Stomach (tissue), 9 donors: ENCODE measurements around the gene ARSG. TPM values are rescaled to one million over a fixed set of nuclear protein-coding genes. Genes with fewer than 3 reads are reported as not detected.

Source experiments
- DNase-seq, 2 donors: peaks; one replicate each; pipeline versions ENCODE4 v3.0.0 to v3.0.0-alpha.2; 2013 to 2019
- H3K27ac ChIP-seq, 5 donors: fragments of 200-600 bp in 4 of 5; sonication (generic) in 4 of 5; one replicate each; pipeline ENCODE4 v1.5.1; 2013 to 2019; ENCODE audit warnings: mild to moderate bottlenecking in 1 of 5, moderate library complexity in 1 of 5
- H3K27me3 ChIP-seq, 3 donors: fragments of 200-600 bp; sonication (generic); one replicate each; pipeline ENCODE4 v1.5.1; 2017 to 2019; ENCODE audit warnings: mixed run types in 1 of 3
- H3K36me3 ChIP-seq, 4 donors: fragments of 200-600 bp; sonication (generic); 1 replicate in 3 of 4; 2 replicates in 1 of 4; pipeline ENCODE4 v1.5.1; 2016 to 2019
- H3K4me1 ChIP-seq, 4 donors: fragments of 200-600 bp; sonication (generic); one replicate each; pipeline ENCODE4 v1.5.1; 2016 to 2019
- H3K4me3 ChIP-seq, 4 donors: fragments of 200-600 bp; sonication (generic) in 3 of 4; one replicate each; pipeline ENCODE4 v1.5.1; 2016 to 2019; ENCODE audit warnings: mild to moderate bottlenecking in 1 of 4
- H3K9me3 ChIP-seq, 4 donors: fragments of 200-600 bp; sonication (generic); one replicate each; pipeline ENCODE4 v1.5.1; 2016 to 2019
- CTCF ChIP-seq, 7 experiments: fragments of 450-650 bp in 4 of 7; fragments of 200-600 bp in 3 of 7; sonication (generic) in 3 of 7; IDR thresholded peaks; one replicate each; pipeline ENCODE4 v1.5.1; 2016 to 2019; ENCODE audit warnings: antibody characterized with exemption in 7 of 7, control low read depth in 2 of 7, mild to moderate bottlenecking in 1 of 7
- EP300 ChIP-seq: sonication (generic); formaldehyde crosslinking; IDR thresholded peaks from one replicate; pipeline ENCODE4 v1.6.1; 2017; ENCODE audit warnings: antibody characterized with exemption
- POLR2A ChIP-seq, 4 donors: fragments of 450-650 bp; IDR thresholded peaks; one replicate each; pipeline ENCODE4 v1.6.1; 2016; ENCODE audit warnings: antibody characterized with exemption in 4 of 4, control low read depth in 2 of 4, mild to moderate bottlenecking in 1 of 4, moderate library complexity in 1 of 4
- POLR2AphosphoS5 ChIP-seq, 3 donors: sonication (generic); formaldehyde crosslinking; IDR thresholded peaks; one replicate each; pipeline ENCODE4 v1.6.1; 2016; ENCODE audit warnings: antibody characterized with exemption in 3 of 3
- WGBS, 5 donors: extraction: QIAGEN DNeasy Blood & Tissue Kit in 3 of 5; methylation state at CpG; one replicate each; pipeline versions ENCODE4 v1.1.5 to v1.1.7; 2013 to 2018; 5-methylcytosine and 5-hydroxymethylcytosine counted together
- intact Hi-C: fragments of 100-400 bp; cut with DNase I; formaldehyde crosslinking; loops from one replicate; pipeline ENCODE4 v1.15.1; 2023; ENCODE audit warnings: low total_unique reads
- polyA plus RNA-seq, 3 donors: library from polyadenylated mRNA; stranded (reverse); fragments of 200-250 nt; gene quantifications; one replicate each; pipeline ENCODE4 v1.2.3, GENCODE V29; 2013
- total RNA-seq, 5 donors: library from RNA; depleted of rRNA; stranded (reverse); fragments of >200 nt; gene quantifications; one replicate each; pipeline versions ENCODE4 v1.1.0 to v1.2.3, GENCODE V29; 2014 to 2016
- donor health status: healthy with polysubstance abuse.
- donor health status: Bipolar disorder and iron deficiency.
- donor health status: healthy.

Gene ARSG
- total and polyA plus RNA-seq, 8 donors, result 0.45 to 74.7 (median 2.4) TPM

GRCh38 chr17:68398691-68399637 is 107.7 kb downstream of the ARSG start:
- WGBS, 5 donors, result 18 to 22% (median 21%) methylated on average over 10 to 11 of the region's 11 CpGs
- intact Hi-C loops, result loop anchor here (10.0 kb wide), 1 partner anchor 134 kb away; no protein-coding TSS in a partner anchor
- H3K27me3 ChIP-seq, result no peaks in the 10 kb centered on the region
- peak; percentile 60 to 80 for DNase-seq
- H3K4me1 ChIP-seq, result peaks cover 5 to 14% (median 7%) of the 10 kb centered on the region in 4 donors
- H3K27ac ChIP-seq, result no peak overlapping the region
- peaks cover 0 to 8% (median 8%) of the 10 kb centered on the region in 4 donors for H3K9me3 ChIP-seq
- H3K36me3 ChIP-seq, result peaks cover 0 to 11% (median 4%) of the 10 kb centered on the region in 4 donors
- H3K4me3 ChIP-seq, result no peak overlapping the region
- TF ChIP-seq CTCF (IDR thresholded peaks at IDR 0.05) (peak in 5 of 7 experiments; percentile 38 to 84 (median 69)), EP300 (no peak), POLR2AphosphoS5 (IDR thresholded peaks at IDR 0.05) (no peak), POLR2A (IDR thresholded peaks at IDR 0.05) (no peak)

- H3K27ac ChIP-seq, result no peak overlapping the region
These were observed 108.5 kb downstream of the ARSG start for GRCh38 chr17:68399638-68400403.

GRCh38 chr17:68400404-68400735 is 109.1 kb downstream of the ARSG start:
- Histone ChIP-seq H3K4me1 (peaks cover 5 to 14% (median 7%) of the 10 kb centered on the region in 4 donors), H3K27ac (no peak overlapping the region), H3K4me3 (no peak overlapping the region), H3K36me3 (peaks cover 0 to 2% (median under 1%) of the 10 kb centered on the region in 4 donors), H3K9me3 (peaks cover 0 to 6% (median 2%) of the 10 kb centered on the region in 4 donors), H3K27me3 (no peaks in the 10 kb centered on the region)
- intact Hi-C loops, result no loop called here
- 85 to 93% (median 88%) methylated on average over 4 of the region's 4 CpGs for WGBS, 5 donors
- DNase-seq, result no peak
- TF ChIP-seq CTCF (IDR thresholded peaks at IDR 0.05) (no peak), EP300 (no peak), POLR2AphosphoS5 (IDR thresholded peaks at IDR 0.05) (no peak)

More at GRCh38 chr17:68399638-68400403, 108.5 kb downstream of the ARSG start:
- Histone ChIP-seq H3K4me1 (peaks cover 5 to 14% (median 7%) of the 10 kb centered on the region in 4 donors), H3K36me3 (peaks cover 0 to 8% (median 3%) of the 10 kb centered on the region in 4 donors), H3K27me3 (no peaks in the 10 kb centered on the region), H3K4me3 (no peak overlapping the region), H3K9me3 (peaks cover 0 to 6% (median 5%) of the 10 kb centered on the region in 4 donors)
- intact Hi-C loops, result loop anchor here (10.0 kb wide), 1 partner anchor 135 kb away; no protein-coding TSS in a partner anchor
- WGBS, 5 donors, result 56 to 70% (median 66%) methylated on average over 19 of the region's 19 CpGs
- TF ChIP-seq CTCF (IDR thresholded peaks at IDR 0.05) (no peak), POLR2A (IDR thresholded peaks at IDR 0.05) (no peak)
- DNase-seq, result peak in 1 of 2 donors; percentile 44

GRCh38 chr17:68401288-68401687 is 110.0 kb downstream of the ARSG start:
- H3K27me3 ChIP-seq, result no peaks in the 10 kb centered on the region
- DNase-seq, result no peak
- WGBS, 5 donors, result 91 to 95% (median 94%) methylated on average over 7 of the region's 7 CpGs
- TF ChIP-seq CTCF (IDR thresholded peaks at IDR 0.05), result no peak
- TF ChIP-seq EP300, result no peak
- TF ChIP-seq POLR2A (IDR thresholded peaks at IDR 0.05), result no peak
- no peak for TF ChIP-seq POLR2AphosphoS5 (IDR thresholded peaks at IDR 0.05)
- no peaks in the 10 kb centered on the region for H3K36me3 ChIP-seq
- no peak overlapping the region for H3K27ac ChIP-seq
- intact Hi-C loops, result no loop called here
- peaks cover 5 to 14% (median 7%) of the 10 kb centered on the region in 4 donors for H3K4me1 ChIP-seq
- no peak overlapping the region for H3K4me3 ChIP-seq
- H3K9me3 ChIP-seq, result peaks cover 0 to 13% (median 4%) of the 10 kb centered on the region in 4 donors
